Progenitor cell of endocrine pancreas (in vitro differentiated cells): Measurements from ENCODE around the gene IL20. TPM values are rescaled to one million over a fixed set of nuclear protein-coding genes. Genes with fewer than 3 reads are reported as not detected.

ENCODE experiments used
- DNase-seq: peaks from one replicate; pipeline ENCODE4 v3.0.0; 2021; ENCODE audit warnings: low spot score; ENCODE audit not compliant: unreplicated experiment
- H3K27ac Mint-ChIP-seq: 2 replicates; pipeline ENCODE4 v1.8.0; 2021; ENCODE audit warnings: mild to moderate bottlenecking, moderate library complexity, mixed read lengths
- H3K27me3 Mint-ChIP-seq: 2 replicates; pipeline ENCODE4 v1.8.0; 2021; ENCODE audit warnings: mixed read lengths
- H3K36me3 Mint-ChIP-seq: 2 replicates; pipeline ENCODE4 v1.8.0; 2022; ENCODE audit warnings: mixed read lengths; ENCODE audit not compliant: insufficient read depth
- H3K4me1 Mint-ChIP-seq: 2 replicates; pipeline ENCODE4 v1.8.0; 2021; ENCODE audit warnings: low read depth, mixed read lengths
- H3K4me3 Mint-ChIP-seq: 2 replicates; pipeline ENCODE4 v1.8.0; 2021; ENCODE audit warnings: low read depth, mild to moderate bottlenecking, moderate library complexity, mixed read lengths
- H3K9me3 Mint-ChIP-seq: 2 replicates; pipeline ENCODE4 v1.8.0; 2021; ENCODE audit warnings: low read depth, mixed read lengths
- total RNA-seq: library from RNA; stranded (reverse); gene quantifications from 2 replicates; pipeline ENCODE4 v1.2.1, GENCODE V29; 2021
- TF ChIP-seq, protein P1 (sequence below): fragments of 200-600 bp; sonication (generic); IDR thresholded peaks from one replicate; pipeline ENCODE4 v1.5.0; 2021; ENCODE audit warnings: antibody characterized with exemption, mild to moderate bottlenecking; ENCODE audit not compliant: unreplicated experiment

IL20 gene
- total RNA-seq, 1 donor from 2014 or later, result not detected

GRCh38 chr1:206867239-206867638 lies 1.8 kb downstream of the IL20 start:
- peaks cover 5% of the 10 kb centered on the region for H3K4me1 Mint-ChIP-seq
- H3K36me3 Mint-ChIP-seq, result no peaks in the 10 kb centered on the region
- no peak overlapping the region for H3K27ac Mint-ChIP-seq
- DNase-seq, result no peak
- TF ChIP-seq, protein P1, sequence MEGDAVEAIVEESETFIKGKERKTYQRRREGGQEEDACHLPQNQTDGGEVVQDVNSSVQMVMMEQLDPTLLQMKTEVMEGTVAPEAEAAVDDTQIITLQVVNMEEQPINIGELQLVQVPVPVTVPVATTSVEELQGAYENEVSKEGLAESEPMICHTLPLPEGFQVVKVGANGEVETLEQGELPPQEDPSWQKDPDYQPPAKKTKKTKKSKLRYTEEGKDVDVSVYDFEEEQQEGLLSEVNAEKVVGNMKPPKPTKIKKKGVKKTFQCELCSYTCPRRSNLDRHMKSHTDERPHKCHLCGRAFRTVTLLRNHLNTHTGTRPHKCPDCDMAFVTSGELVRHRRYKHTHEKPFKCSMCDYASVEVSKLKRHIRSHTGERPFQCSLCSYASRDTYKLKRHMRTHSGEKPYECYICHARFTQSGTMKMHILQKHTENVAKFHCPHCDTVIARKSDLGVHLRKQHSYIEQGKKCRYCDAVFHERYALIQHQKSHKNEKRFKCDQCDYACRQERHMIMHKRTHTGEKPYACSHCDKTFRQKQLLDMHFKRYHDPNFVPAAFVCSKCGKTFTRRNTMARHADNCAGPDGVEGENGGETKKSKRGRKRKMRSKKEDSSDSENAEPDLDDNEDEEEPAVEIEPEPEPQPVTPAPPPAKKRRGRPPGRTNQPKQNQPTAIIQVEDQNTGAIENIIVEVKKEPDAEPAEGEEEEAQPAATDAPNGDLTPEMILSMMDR, result no peak
- H3K4me3 Mint-ChIP-seq, result no peak overlapping the region
- H3K27me3 Mint-ChIP-seq, result peaks cover 41% of the 10 kb centered on the region
- no peaks in the 10 kb centered on the region for H3K9me3 Mint-ChIP-seq

- no peak overlapping the region for H3K4me3 Mint-ChIP-seq
- no peaks in the 10 kb centered on the region for H3K36me3 Mint-ChIP-seq
- peaks cover 5% of the 10 kb centered on the region for H3K4me1 Mint-ChIP-seq
- H3K27me3 Mint-ChIP-seq, result peaks cover 41% of the 10 kb centered on the region
- TF ChIP-seq, protein P1, result no peak
- no peak for DNase-seq
- H3K27ac Mint-ChIP-seq, result no peak overlapping the region
- no peaks in the 10 kb centered on the region for H3K9me3 Mint-ChIP-seq
These were observed 2.3 kb downstream of the IL20 start for GRCh38 chr1:206867716-206868115.

- Mint-ChIP-seq H3K27ac (no peak overlapping the region), H3K36me3 (no peaks in the 10 kb centered on the region), H3K9me3 (no peaks in the 10 kb centered on the region), H3K4me3 (no peak overlapping the region), H3K4me1 (peaks cover 3% of the 10 kb centered on the region), H3K27me3 (peaks cover 36% of the 10 kb centered on the region)
- DNase-seq, result no peak
- TF ChIP-seq, protein P1, result no peak
These were observed 2.8 kb downstream of the IL20 start for GRCh38 chr1:206868264-206868663.

DNA sequence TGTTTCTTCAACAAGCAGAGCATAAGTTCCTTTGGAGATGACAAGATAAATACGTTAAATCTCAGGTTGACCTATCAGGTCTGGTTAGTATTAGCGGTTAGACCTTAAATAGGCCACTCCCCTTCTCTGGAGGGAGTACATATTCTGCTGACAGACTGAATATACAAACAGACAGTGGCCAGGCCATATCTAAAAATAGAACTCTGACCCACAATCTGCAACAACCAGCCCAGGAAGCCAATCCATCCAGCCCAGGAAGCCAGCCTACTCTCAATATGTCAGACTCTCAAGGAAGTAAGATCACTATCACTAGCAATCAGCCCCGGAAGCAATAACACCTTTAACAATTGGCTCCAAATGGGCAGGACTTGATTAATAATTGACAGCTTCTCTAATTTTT lies 6.7 kb downstream of the IL20 start:
- Mint-ChIP-seq H3K27me3 (peaks cover 17% of the 10 kb centered on the region), H3K4me1 (no peaks in the 10 kb centered on the region), H3K27ac (no peak overlapping the region), H3K36me3 (no peaks in the 10 kb centered on the region), H3K4me3 (no peak overlapping the region), H3K9me3 (peaks cover 17% of the 10 kb centered on the region)
- DNase-seq, result no peak
- TF ChIP-seq, protein P1, result no peak

DNA sequence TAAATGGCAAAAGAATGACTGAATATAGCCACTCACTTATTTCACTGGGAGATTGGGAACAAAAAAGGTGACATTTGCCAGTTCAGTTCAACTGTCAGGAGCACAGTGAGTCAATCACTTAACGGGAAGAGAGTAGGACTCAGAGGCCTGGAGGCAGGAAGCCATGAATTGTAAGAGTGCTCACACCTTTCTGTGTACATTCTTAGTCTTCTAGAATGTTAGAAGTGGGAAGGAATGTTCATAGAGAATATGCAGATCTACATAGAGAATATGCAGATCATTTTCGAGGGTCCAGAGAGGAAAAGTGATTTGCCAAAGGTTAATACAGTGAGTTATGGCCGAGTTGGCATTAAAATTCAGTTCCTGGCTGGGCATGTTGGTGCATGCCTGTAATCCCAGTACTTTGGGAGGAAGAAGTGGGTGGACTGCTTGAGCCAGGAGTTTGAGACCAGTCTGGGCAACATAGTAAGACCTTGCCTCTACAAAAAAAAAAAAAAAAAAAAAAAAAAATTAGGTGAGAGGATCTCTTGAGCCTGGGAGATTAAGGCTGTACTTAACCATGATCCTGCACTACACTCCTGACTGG lies 8.3 kb downstream of the IL20 start:
- peaks cover 6% of the 10 kb centered on the region for H3K27me3 Mint-ChIP-seq
- DNase-seq, result no peak
- no peak overlapping the region for H3K27ac Mint-ChIP-seq
- TF ChIP-seq, protein P1, result no peak
- H3K9me3 Mint-ChIP-seq, result peaks cover 28% of the 10 kb centered on the region
- H3K4me1 Mint-ChIP-seq, result no peaks in the 10 kb centered on the region
- no peaks in the 10 kb centered on the region for H3K36me3 Mint-ChIP-seq
- no peak overlapping the region for H3K4me3 Mint-ChIP-seq
